ENCODE results near the gene MOV10L1.

Gene MOV10L1

DNA sequence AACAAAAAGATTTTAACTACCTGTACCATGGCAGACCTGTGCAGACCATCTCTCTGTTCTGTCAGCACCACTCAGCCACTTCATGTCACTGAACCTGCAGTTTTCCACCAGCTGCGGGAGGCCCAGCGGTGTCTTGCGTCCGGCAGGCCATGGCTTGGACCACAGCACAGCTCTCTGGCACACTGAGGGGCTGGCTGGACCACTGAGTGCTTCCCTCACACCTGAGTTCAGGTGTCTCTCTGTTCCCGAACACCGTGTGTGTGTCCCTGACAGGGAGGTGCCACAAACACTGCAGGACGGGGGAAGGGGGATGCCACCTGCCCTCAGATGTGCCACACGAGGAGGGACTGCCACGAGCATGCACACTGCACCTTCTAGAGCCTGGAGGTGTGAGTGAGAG lies 17.7 kb downstream of the MOV10L1 start:
- Histone ChIP-seq H3K4me2 (ENCODE audit: low read length) (no peak overlapping the region), H3K79me2 (no peaks in the 10 kb centered on the region), H3K36me3 (ENCODE audit: control insufficient read depth, insufficient read depth, low read length) (no peaks in the 10 kb centered on the region), H3K9ac (no peak overlapping the region), H3K9me3 (ENCODE audit: control insufficient read depth, low read length) (no peaks in the 10 kb centered on the region), H3K4me1 (no peaks in the 10 kb centered on the region), H3K4me3 (ENCODE audit: low read depth, low read length) (no peak overlapping the region), H3K27ac (no peak overlapping the region), H3K27me3 (ENCODE audit: control insufficient read depth, insufficient read depth, low read length) (no peaks in the 10 kb centered on the region), H2AFZ (no peak overlapping the region)
- TF ChIP-seq, protein P1, sequence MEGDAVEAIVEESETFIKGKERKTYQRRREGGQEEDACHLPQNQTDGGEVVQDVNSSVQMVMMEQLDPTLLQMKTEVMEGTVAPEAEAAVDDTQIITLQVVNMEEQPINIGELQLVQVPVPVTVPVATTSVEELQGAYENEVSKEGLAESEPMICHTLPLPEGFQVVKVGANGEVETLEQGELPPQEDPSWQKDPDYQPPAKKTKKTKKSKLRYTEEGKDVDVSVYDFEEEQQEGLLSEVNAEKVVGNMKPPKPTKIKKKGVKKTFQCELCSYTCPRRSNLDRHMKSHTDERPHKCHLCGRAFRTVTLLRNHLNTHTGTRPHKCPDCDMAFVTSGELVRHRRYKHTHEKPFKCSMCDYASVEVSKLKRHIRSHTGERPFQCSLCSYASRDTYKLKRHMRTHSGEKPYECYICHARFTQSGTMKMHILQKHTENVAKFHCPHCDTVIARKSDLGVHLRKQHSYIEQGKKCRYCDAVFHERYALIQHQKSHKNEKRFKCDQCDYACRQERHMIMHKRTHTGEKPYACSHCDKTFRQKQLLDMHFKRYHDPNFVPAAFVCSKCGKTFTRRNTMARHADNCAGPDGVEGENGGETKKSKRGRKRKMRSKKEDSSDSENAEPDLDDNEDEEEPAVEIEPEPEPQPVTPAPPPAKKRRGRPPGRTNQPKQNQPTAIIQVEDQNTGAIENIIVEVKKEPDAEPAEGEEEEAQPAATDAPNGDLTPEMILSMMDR (IDR thresholded peaks at IDR 0.05), result no peak

DNA sequence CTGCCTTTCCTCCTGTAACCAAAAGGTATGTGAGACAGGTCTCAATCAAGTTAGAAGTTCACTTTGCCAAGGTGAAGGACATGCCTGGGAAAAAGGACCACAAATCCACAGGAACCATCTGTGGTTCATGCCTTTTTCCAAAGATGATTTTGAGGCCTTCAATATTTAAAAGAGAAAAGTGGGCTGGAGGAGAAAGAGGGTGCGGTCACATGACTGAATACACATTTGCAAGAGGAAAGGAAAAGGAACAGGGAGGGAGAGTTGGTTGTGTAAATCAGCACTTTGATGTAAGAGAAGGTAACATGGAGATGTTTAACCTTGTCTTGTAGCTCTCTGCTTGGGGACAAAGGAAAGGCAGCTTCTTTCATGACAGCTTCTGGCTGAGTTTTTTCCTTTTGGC lies 21.2 kb downstream of the MOV10L1 start:
- Histone ChIP-seq H3K27ac (no peak overlapping the region), H3K27me3 (ENCODE audit: control insufficient read depth, insufficient read depth, low read length) (no peaks in the 10 kb centered on the region), H2AFZ (no peak overlapping the region), H3K9ac (no peak overlapping the region), H3K79me2 (no peaks in the 10 kb centered on the region), H3K4me2 (ENCODE audit: low read length) (no peak overlapping the region), H3K4me3 (ENCODE audit: low read depth, low read length) (no peak overlapping the region), H3K36me3 (ENCODE audit: control insufficient read depth, insufficient read depth, low read length) (no peaks in the 10 kb centered on the region), H3K4me1 (peaks cover 5% of the 10 kb centered on the region), H3K9me3 (ENCODE audit: control insufficient read depth, low read length) (no peaks in the 10 kb centered on the region)
- TF ChIP-seq, protein P1 (IDR thresholded peaks at IDR 0.05), result no peak

DNA sequence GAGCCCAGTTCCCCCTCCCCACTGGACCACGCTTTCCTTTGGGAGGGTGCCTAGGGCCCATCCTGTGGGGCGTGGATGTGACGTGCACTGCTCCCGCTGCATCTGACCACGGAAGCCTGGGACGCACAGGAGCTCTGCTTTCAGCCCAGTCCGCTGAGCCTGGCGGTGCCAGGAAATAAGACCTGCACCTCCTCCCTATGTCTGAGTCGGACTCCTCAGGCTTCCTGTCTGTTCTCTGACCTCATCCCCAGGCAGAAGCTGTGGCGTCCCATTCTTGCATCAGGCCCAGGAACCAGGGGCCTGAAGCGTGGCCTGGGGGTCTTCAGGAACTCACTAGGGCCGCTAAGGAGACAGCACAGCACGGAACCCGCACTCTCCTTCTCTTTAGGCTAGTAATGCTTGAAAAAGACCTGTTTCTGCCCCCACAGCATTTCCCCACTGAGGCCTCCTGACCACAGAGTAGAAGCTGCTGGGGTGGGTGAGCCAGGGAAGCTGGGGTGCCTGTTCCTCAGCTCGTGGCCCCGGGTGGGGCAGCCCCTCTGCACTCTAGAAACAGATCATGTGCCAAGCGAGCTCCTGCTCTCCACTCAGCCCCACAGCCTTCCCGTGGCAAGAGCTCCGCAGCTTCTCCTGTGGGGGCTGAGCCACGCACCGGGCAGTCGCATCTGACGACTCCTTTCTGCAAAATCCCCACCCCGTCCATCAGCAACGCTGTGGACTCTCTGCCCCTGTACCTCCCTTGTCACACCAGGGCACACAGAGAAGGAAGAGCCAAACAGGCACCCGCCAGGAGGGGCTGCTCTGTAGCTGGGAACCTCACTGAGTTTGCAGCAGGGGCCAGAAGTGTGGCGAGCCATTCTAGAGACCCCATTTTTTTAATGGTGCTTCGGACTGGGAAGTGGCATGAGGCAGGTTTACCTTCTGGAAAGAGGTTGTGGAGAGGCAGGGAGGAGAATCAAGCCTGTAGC lies 22.6 kb downstream of the MOV10L1 start:
- Histone ChIP-seq H3K9me3 (ENCODE audit: control insufficient read depth, low read length) (no peaks in the 10 kb centered on the region), H3K4me1 (peaks cover 5% of the 10 kb centered on the region), H3K79me2 (no peaks in the 10 kb centered on the region), H3K4me3 (ENCODE audit: low read depth, low read length) (no peak overlapping the region), H3K9ac (no peak overlapping the region), H3K27me3 (ENCODE audit: control insufficient read depth, insufficient read depth, low read length) (no peaks in the 10 kb centered on the region), H2AFZ (no peak overlapping the region), H3K27ac (no peak overlapping the region), H3K36me3 (ENCODE audit: control insufficient read depth, insufficient read depth, low read length) (no peaks in the 10 kb centered on the region), H3K4me2 (ENCODE audit: low read length) (no peak overlapping the region)
- TF ChIP-seq, protein P1 (IDR thresholded peaks at IDR 0.05), result no peak

DNA sequence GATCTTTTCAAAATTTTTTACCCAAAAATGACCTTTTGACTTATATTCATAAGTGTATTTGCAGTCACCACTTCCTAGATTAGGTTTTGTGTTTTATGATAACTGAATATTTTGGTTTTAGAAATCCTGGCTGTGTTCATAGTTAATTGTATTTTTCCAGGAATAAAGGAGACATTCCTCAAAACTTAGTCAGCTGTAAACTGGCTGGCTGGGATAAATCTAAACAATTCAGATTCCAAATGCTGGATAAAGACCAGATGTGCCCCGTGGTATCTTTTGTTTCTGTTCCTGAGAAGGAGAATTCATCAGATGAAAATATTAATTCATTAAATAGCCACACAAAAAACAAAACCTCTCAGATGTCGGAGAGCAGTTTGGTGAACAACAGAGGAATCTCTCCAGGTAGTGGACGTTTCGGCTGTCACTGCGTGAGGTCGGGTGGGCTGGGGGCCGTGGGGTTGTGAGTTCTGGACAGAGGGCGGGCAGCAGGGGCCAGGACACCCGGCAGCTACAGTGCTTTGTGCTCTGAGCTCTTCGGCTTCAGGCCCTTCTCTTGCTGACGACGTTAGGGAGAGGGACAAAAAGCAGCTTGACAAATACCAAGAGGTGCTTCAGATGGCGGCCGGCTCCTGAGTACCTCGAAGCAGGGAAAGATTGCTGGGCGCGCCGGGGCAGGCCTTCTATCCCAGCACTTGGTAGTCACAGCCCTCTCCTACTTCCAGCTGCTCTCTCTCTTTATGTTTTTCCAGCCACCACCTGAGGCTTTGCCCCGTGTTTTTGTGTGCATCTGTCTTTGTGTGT lies 24.6 kb downstream of the MOV10L1 start:
- Histone ChIP-seq H3K9ac (no peak overlapping the region), H3K4me1 (peaks cover 5% of the 10 kb centered on the region), H3K27ac (peak overlapping the region; percentile 32), H3K27me3 (ENCODE audit: control insufficient read depth, insufficient read depth, low read length) (no peaks in the 10 kb centered on the region), H3K4me3 (ENCODE audit: low read depth, low read length) (no peak overlapping the region), H3K36me3 (ENCODE audit: control insufficient read depth, insufficient read depth, low read length) (no peaks in the 10 kb centered on the region), H3K4me2 (ENCODE audit: low read length) (no peak overlapping the region), H3K79me2 (no peaks in the 10 kb centered on the region), H2AFZ (no peak overlapping the region), H3K9me3 (ENCODE audit: control insufficient read depth, low read length) (no peaks in the 10 kb centered on the region)
- TF ChIP-seq, protein P1 (IDR thresholded peaks at IDR 0.05), result no peak

All from parathyroid adenoma (tissue), 2 donors.